AG04449 (cell line): ENCODE data around the gene TFB1M.
A peak's percentile ranks its signal among the peaks of the same experiment; 100 is the strongest.

Experiments used
- CTCF ChIA-PET: fragments of 350-600 bp; formaldehyde crosslinking; extraction: SDS; loops from one replicate; lab custom pipeline; 2021; ENCODE audit warnings: antibody characterized with exemption; lab: Yijun Ruan, JAX
- POLR2A ChIA-PET: fragments of 400-600, 350-600 bp; formaldehyde crosslinking; extraction: SDS; loops from one replicate; lab custom pipeline; 2020; ENCODE audit warnings: antibody characterized with exemption, inconsistent platforms; lab: Yijun Ruan, JAX
- DNase-seq: peaks from one replicate; pipeline ENCODE4 v3.0.0-alpha.2; 2010; ENCODE audit warnings: low read depth, low spot score
- H3K4me3 ChIP-seq: 2 replicates; pipeline ENCODE4 v1.5.1; 2011; ENCODE audit warnings: low read depth, mild to moderate bottlenecking, control low read depth, low read length
- CTCF ChIP-seq: IDR thresholded peaks from one replicate; pipeline ENCODE4 v1.5.1; 2011; ENCODE audit warnings: mild to moderate bottlenecking, moderate library complexity, low read length, control low read depth, inconsistent platforms; ENCODE audit not compliant: insufficient read depth; ENCODE audit errors: missing control alignments

TFB1M gene

DNA sequence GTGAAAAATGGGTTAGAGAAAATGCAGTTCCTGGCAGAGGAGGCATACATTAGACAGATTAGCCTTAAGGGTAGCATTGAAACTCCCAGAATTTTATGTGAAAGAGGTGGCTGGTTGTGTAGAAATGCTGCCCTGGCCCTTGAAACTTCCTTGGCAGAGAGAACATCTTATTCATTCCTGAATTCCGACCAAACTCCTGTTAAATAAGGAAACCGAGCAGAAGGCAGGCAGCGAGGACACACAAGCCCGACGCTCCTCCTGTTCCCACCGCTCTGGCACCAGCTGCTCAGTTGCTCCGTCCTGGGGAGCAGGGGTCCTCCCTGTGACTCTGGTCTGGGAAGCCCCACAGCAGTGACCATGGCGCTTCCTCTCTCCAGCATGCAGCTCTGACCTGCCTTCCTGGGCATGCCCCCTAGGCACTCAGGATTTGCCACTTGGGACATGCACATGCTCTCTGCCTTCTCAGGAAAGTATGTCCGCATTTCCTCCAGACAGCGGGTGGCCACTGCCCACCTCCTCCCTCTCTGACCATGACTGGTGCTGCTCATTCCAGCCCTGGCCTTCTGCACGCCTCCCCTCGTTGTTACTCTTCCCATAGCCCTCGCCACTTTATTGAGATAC is 85.6 kb downstream of the TFB1M start:
- DNase-seq: no peak
- POLR2A ChIA-PET: no interaction called here
- no peak for TF ChIP-seq CTCF
- no peak overlapping the region for H3K4me3 ChIP-seq
- CTCF ChIA-PET: no interaction called here

- H3K4me3 ChIP-seq: no peak overlapping the region
- ChIA-PET CTCF (interaction anchor here (1.3 kb wide), 1 partner anchor 21 kb away, joined by 4 read pairs; no protein-coding TSS in a partner anchor), POLR2A (no interaction called here)
- no peak for TF ChIP-seq CTCF
- DNase-seq: no peak
Observed at GRCh38 chr6:155227046-155227445, 87.2 kb downstream of the TFB1M start.

DNA sequence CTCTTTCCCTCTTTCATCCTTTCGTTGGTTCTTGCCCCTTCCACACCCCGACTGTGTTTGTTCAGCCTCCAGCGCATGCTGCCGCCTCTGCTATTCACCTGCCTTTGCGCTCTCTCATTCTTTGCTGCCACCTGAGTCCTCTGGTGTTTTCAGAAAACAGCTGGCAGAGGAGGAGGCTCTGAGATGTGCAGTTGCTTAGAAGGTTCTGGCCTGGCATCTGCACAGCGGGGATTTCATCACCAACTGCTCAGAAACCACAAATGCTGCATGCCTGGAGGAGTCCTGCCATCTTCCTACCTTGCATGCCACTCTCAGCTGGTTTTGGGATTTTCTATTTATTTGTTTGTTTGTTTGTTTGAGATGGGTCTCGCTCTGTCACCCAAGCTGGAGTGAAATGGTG is 89.7 kb downstream of the TFB1M start:
- DNase-seq: no peak
- POLR2A ChIA-PET: no interaction called here
- no peak overlapping the region for H3K4me3 ChIP-seq
- no peak for TF ChIP-seq CTCF
- CTCF ChIA-PET: interaction anchor here (1.5 to 3.9 kb wide), 3 partner anchors 10 to 23 kb away, joined by 3 to 17 read pairs (median 4); no protein-coding TSS in a partner anchor

DNA sequence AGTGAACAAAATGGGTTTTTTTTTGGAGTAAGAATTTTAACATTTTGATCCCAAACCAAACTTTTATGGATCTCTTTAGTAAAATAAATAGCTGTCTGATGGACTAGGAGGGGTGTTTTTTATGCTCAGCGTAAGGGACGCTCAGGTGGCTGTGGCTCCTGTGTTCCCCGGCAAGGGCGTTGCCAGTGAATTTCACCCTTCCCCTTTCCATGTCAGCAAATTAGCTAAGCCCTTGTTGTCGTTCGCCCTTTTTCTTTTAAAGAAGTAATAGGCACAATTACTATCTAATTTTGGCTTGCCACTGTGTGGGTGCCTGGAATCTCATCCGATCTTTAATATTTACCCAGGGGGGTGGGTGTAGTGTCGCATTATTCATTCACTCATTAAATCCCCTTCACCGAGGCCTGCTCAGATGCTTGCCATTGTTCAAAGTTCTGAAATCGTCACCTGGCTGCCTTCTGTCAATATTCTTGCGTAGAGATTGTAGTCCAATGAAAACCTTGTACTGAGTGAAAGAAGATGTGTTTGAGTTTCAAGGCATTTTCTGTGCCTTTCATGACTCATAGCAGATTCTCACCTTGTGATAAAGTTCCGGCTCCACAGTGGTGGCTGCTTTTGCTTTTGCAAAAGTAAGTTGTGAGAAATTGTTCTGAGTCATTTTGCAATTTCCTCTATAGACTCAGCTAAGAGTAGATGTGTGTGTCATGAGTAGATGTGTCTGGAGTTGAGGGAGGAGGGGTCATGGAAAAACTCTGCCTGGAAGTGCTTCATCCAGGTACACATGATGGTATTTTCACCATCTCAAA is 90.4 kb downstream of the TFB1M start:
- DNase-seq: peak; percentile 71
- POLR2A ChIA-PET: interaction anchor here (1.1 kb wide), 1 partner anchor 24 kb away, joined by 3 read pairs; no protein-coding TSS in a partner anchor
- no peak overlapping the region for H3K4me3 ChIP-seq
- no peak for TF ChIP-seq CTCF
- CTCF ChIA-PET: interaction anchor here (1.5 to 3.9 kb wide), 4 partner anchors 11 to 24 kb away, joined by 3 to 17 read pairs (median 6); no protein-coding TSS in a partner anchor

- no peak for DNase-seq
- ChIA-PET POLR2A (interaction anchor here (1.1 kb wide), 1 partner anchor 26 kb away, joined by 3 read pairs; no protein-coding TSS in a partner anchor), CTCF (interaction anchor here (1.3 to 3.9 kb wide), 4 partner anchors 10 to 45 kb away, joined by 4 to 17 read pairs (median 6); no protein-coding TSS in a partner anchor)
- no peak for TF ChIP-seq CTCF
- H3K4me3 ChIP-seq: no peak overlapping the region
Observed at GRCh38 chr6:155222506-155222905, 91.8 kb downstream of the TFB1M start.

DNA sequence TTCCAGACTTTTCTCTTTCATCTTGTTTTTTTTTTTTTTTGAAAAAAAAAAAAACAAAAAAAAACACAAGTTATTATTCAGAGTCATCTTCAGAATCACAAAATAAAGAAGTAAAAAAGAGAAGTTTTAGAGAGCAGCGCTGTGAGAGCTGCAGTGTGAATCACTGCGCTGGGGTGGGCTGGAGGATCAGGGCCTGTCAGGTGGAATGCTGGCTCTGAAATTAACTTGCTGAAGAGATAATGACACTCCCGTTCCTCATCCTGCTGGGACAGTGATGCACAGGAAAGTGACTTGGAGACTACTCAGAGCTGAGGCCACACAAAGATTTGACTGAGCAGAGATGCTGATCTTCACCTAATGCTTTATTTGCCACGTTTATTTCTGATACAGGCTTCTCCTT is 93.2 kb downstream of the TFB1M start:
- no peak for DNase-seq
- POLR2A ChIA-PET: no interaction called here
- H3K4me3 ChIP-seq: no peak overlapping the region
- no peak for TF ChIP-seq CTCF
- CTCF ChIA-PET: interaction anchor here (3.9 kb wide), 1 partner anchor 27 kb away, joined by 17 read pairs; no protein-coding TSS in a partner anchor
